SK-N-SH (cell line): ENCODE data around the gene BSN. TPM values are rescaled to one million over a fixed set of nuclear protein-coding genes. Genes with fewer than 3 reads are reported as not detected.

Experiments
- CTCF ChIA-PET: fragments of 300-600, 350-600 bp; formaldehyde crosslinking; extraction: SDS; loops from one replicate; lab custom pipeline; 2021; lab: Yijun Ruan, JAX
- POLR2A ChIA-PET: fragments of 350-600 bp; sonication (Branson Sonifier 250); formaldehyde crosslinking; extraction: SDS; loops from one replicate; lab custom pipeline; 2020; ENCODE audit warnings: antibody characterized with exemption, inconsistent platforms; lab: Yijun Ruan, JAX
- DNase-seq: peaks from one replicate; pipeline ENCODE4 v3.0.0; 2012
- H2AFZ ChIP-seq: fragments of 200-600 bp; sonication (generic); 2 replicates; pipeline ENCODE4 v1.8.1; 2016; ENCODE audit warnings: antibody characterized with exemption, mild to moderate bottlenecking, low read depth
- H3F3A ChIP-seq: fragments of 200-600 bp; sonication (generic); replicated peaks from 2 replicates; pipeline ENCODE3; 2016; ENCODE audit warnings: antibody characterized with exemption, mild to moderate bottlenecking; ENCODE audit not compliant: insufficient read depth
- H3K27ac ChIP-seq, 2 experiments: fragments of 200-500 bp in 1 of 2; fragments of 200-600 bp in 1 of 2; sonication (Bioruptor generic) in 1 of 2; sonication (generic), shearing (Covaris generic) in 1 of 2; 2 replicates each; pipeline versions ENCODE4 v1.5.1 to v1.6.1; 2014 to 2016; ENCODE audit warnings: low read depth in 2 of 2, inconsistent platforms in 1 of 2, low read length in 1 of 2, mild to moderate bottlenecking in 1 of 2, mixed read lengths in 1 of 2
- H3K27me3 ChIP-seq: fragments of 200-600 bp; sonication (generic), shearing (Covaris generic); 2 replicates; pipeline ENCODE4 v1.6.1; 2016; ENCODE audit warnings: mixed run types; ENCODE audit not compliant: insufficient read depth
- H3K36me3 ChIP-seq, 2 experiments: fragments of 200-500 bp in 1 of 2; fragments of 200-600 bp in 1 of 2; sonication (Bioruptor generic) in 1 of 2; sonication (generic) in 1 of 2; replicated peaks in 1 of 2; 2 replicates each; pipeline versions ENCODE3 to v1.5.1; 2014 to 2016; ENCODE audit warnings: low read length in 1 of 2, mild to moderate bottlenecking in 1 of 2; ENCODE audit not compliant: insufficient read depth in 2 of 2, control insufficient read depth in 1 of 2
- H3K4me1 ChIP-seq, 2 experiments: fragments of 200-500 bp in 1 of 2; fragments of 200-600 bp in 1 of 2; sonication (Bioruptor generic) in 1 of 2; sonication (generic), shearing (Covaris generic) in 1 of 2; 2 replicates each; pipeline versions ENCODE4 v1.5.1 to v1.6.1; 2014 to 2016; ENCODE audit warnings: low read depth in 1 of 2, low read length in 1 of 2, mixed run types in 1 of 2; ENCODE audit not compliant: insufficient read depth in 2 of 2, control insufficient read depth in 1 of 2
- H3K4me2 ChIP-seq: fragments of 200-600 bp; sonication (generic), shearing (Covaris generic); 2 replicates; pipeline ENCODE4 v1.6.1; 2017; ENCODE audit warnings: mixed run types
- H3K4me3 ChIP-seq, 2 experiments: fragments of 200-500 bp in 1 of 2; fragments of 200-600 bp in 1 of 2; sonication (Bioruptor generic) in 1 of 2; sonication (generic), shearing (Covaris generic) in 1 of 2; 2 replicates each; pipeline versions ENCODE4 v1.5.1 to v1.8.1; 2014 to 2016; ENCODE audit warnings: low read depth in 2 of 2, inconsistent platforms in 1 of 2, low read length in 1 of 2, mild to moderate bottlenecking in 1 of 2, mixed read lengths in 1 of 2, moderate library complexity in 1 of 2
- H3K79me2 ChIP-seq: fragments of 200-600 bp; sonication (generic); 2 replicates; pipeline ENCODE4 v1.8.1; 2017; ENCODE audit warnings: mild to moderate bottlenecking; ENCODE audit not compliant: insufficient read depth
- H3K9ac ChIP-seq: fragments of 200-600 bp; sonication (generic); 2 replicates; pipeline ENCODE4 v1.6.1; 2017; ENCODE audit warnings: mixed run types
- H3K9me2 ChIP-seq: fragments of 200-600 bp; sonication (generic); 2 replicates; pipeline ENCODE4 v1.6.1; 2017; ENCODE audit warnings: mixed run types
- H3K9me3 ChIP-seq: fragments of 200-600 bp; sonication (generic); 2 replicates; pipeline ENCODE4 v1.6.1; 2017; ENCODE audit warnings: mixed run types, mild to moderate bottlenecking, moderate library complexity
- H4K20me1 ChIP-seq: fragments of 200-600 bp; sonication (generic); 2 replicates; pipeline ENCODE4 v1.6.1; 2017; ENCODE audit warnings: mild to moderate bottlenecking, mixed run types; ENCODE audit not compliant: insufficient read depth
- EP300 ChIP-seq, 2 experiments: IDR thresholded peaks; 2 replicates each; pipeline versions ENCODE4 v1.4.0 to v1.6.1; 2012; ENCODE audit warnings: borderline replicate concordance in 1 of 2, low read depth in 1 of 2, low read length in 1 of 2
- EZH2phosphoT487 ChIP-seq: fragments of 200-600 bp; sonication (generic); IDR thresholded peaks from 2 replicates; pipeline ENCODE4 v1.6.1; 2017; ENCODE audit warnings: low read depth, mixed run types, mild to moderate bottlenecking, antibody characterized with exemption, moderate library complexity, borderline replicate concordance
- FOSL2 ChIP-seq: IDR thresholded peaks from 2 replicates; pipeline ENCODE4 v1.4.0; 2012; ENCODE audit warnings: low read depth, mild to moderate bottlenecking, moderate library complexity, borderline replicate concordance
- FOXJ3 ChIP-seq: sonication (generic); formaldehyde crosslinking; IDR thresholded peaks from 2 replicates; pipeline ENCODE4 v1.5.1; 2020; ENCODE audit warnings: mild to moderate bottlenecking, missing genetic modification reagents
- GABPA ChIP-seq: IDR thresholded peaks from 2 replicates; pipeline ENCODE4 v1.4.0; 2012; ENCODE audit warnings: low read depth, mild to moderate bottlenecking
- JUND ChIP-seq: IDR thresholded peaks from 2 replicates; pipeline ENCODE4 v1.4.0; 2012
- MAX ChIP-seq: IDR thresholded peaks from 2 replicates; pipeline ENCODE4 v1.4.0; 2012; ENCODE audit warnings: low read depth
- NRF1 ChIP-seq: IDR thresholded peaks from 2 replicates; pipeline ENCODE4 v1.6.1; 2012; ENCODE audit warnings: low read depth, mild to moderate bottlenecking, low read length
- PBX3 ChIP-seq: IDR thresholded peaks from 2 replicates; pipeline ENCODE4; 2012
- POLR2AphosphoS5 ChIP-seq: IDR thresholded peaks from 2 replicates; pipeline ENCODE4 v1.6.1; 2012; ENCODE audit warnings: low read depth, low read length
- RCOR1 ChIP-seq: fragments of 150-350 bp; IDR thresholded peaks from 2 replicates; pipeline ENCODE4 v1.6.1; 2017; ENCODE audit warnings: antibody characterized with exemption, low read length
- RXRA ChIP-seq: IDR thresholded peaks from 2 replicates; pipeline ENCODE4 v1.4.0; 2012; ENCODE audit warnings: low read depth, mild to moderate bottlenecking, borderline replicate concordance
- SIN3A ChIP-seq: IDR thresholded peaks from 2 replicates; pipeline ENCODE4 v1.6.1; 2012; ENCODE audit warnings: low read depth, mild to moderate bottlenecking, low read length, moderate library complexity, borderline replicate concordance
- SMC3 ChIP-seq: IDR thresholded peaks from 2 replicates; pipeline ENCODE4 v1.6.1; 2012; ENCODE audit warnings: low read depth, low read length, improper control_type of control experiment
- TCF12 ChIP-seq: IDR thresholded peaks from 2 replicates; pipeline ENCODE4 v1.4.0; 2012
- ZBTB33 ChIP-seq: IDR thresholded peaks from 2 replicates; pipeline ENCODE4 v1.4.0; 2012; ENCODE audit warnings: low read depth, borderline replicate concordance
- WGBS: methylation state at CpG from one replicate; pipeline ENCODE4 v1.1.6; 2017; ENCODE audit warnings: low lambda C conversion rate; 5-methylcytosine and 5-hydroxymethylcytosine counted together
- polyA plus RNA-seq, 3 experiments: library from polyadenylated mRNA; depleted of rRNA; stranded (reverse); fragments of >200 nt; gene quantifications; 2 replicates each; pipeline ENCODE4 v1.2.3, GENCODE V29; 2012
- TF ChIP-seq, protein P1 (sequence below): fragments of 150-350 bp; IDR thresholded peaks from 2 replicates; pipeline ENCODE4 v1.6.1; 2016; ENCODE audit warnings: mild to moderate bottlenecking, low read depth, low read length
- TF ChIP-seq, protein P2 (sequence below): IDR thresholded peaks from 2 replicates; pipeline ENCODE4 v1.4.0; 2012; ENCODE audit warnings: low read depth, borderline replicate concordance

The BSN gene
- polyA plus RNA-seq, 1 of the 3 experiments (the other 2 are of a cell fraction): 0.07 TPM

- WGBS: 53% methylated on average over 6 of the region's 6 CpGs
Measured at GRCh38 chr3:49616491-49616941, 62.2 kb downstream of the BSN start.

DNA sequence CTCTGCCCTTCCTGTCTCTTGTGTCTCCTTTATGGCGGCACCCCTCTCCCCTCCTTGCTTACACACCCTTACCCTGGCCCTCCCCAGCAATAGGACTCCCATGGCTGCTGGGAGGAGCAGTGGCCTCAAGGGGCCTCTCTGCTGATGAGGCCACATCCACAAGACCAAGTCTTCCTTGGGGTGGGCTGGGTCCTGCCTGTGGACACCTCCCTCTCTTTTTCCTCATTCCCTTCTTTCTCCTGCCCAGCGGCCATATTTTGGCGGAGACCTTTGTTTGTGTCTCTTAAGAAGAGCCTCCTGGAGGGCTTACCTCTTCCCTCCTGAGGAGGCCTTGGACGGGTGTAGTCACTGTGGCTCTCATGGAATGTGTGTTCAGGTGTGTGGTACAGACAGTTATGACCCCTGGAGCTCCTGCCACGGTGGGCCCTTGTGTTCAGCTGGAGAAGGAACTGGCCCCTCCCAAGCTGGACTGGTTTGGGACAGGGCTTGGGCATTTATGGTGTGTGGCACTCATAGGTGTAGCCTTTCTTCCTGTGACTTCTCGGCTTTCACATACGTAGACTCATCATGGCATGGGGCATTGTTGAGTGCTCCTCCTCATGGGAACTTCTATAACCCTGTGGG is 63.2 kb downstream of the BSN start:
- no peaks in the 10 kb centered on the region for H4K20me1 ChIP-seq
- H3K4me3 ChIP-seq: no peak overlapping the region
- H3K27ac ChIP-seq: no peak overlapping the region
- no peak for TF ChIP-seq PBX3
- no peak for TF ChIP-seq RCOR1
- no peak for TF ChIP-seq FOSL2
- TF ChIP-seq RXRA: no peak
- no peak for TF ChIP-seq FOXJ3 (CRISPR knock-in tag)
- TF ChIP-seq, protein P1, sequence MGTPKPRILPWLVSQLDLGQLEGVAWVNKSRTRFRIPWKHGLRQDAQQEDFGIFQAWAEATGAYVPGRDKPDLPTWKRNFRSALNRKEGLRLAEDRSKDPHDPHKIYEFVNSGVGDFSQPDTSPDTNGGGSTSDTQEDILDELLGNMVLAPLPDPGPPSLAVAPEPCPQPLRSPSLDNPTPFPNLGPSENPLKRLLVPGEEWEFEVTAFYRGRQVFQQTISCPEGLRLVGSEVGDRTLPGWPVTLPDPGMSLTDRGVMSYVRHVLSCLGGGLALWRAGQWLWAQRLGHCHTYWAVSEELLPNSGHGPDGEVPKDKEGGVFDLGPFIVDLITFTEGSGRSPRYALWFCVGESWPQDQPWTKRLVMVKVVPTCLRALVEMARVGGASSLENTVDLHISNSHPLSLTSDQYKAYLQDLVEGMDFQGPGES: no peak
- TF ChIP-seq EZH2phosphoT487: no peak
- no peak for TF ChIP-seq EP300 (IDR thresholded peaks at IDR 0.05; ENCODE audit: borderline replicate concordance in 1 of 2, low read depth in 1 of 2, low read length in 1 of 2)
- TF ChIP-seq POLR2AphosphoS5: no peak
- TF ChIP-seq MAX: no peak
- no peak for TF ChIP-seq TCF12
- no peak for TF ChIP-seq SMC3
- TF ChIP-seq, protein P2, sequence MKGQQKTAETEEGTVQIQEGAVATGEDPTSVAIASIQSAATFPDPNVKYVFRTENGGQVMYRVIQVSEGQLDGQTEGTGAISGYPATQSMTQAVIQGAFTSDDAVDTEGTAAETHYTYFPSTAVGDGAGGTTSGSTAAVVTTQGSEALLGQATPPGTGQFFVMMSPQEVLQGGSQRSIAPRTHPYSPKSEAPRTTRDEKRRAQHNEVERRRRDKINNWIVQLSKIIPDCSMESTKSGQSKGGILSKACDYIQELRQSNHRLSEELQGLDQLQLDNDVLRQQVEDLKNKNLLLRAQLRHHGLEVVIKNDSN: no peak
- TF ChIP-seq ZBTB33: no peak
- TF ChIP-seq JUND: no peak
- TF ChIP-seq GABPA: no peak
- no peak for TF ChIP-seq SIN3A
- TF ChIP-seq, all 33 proteins: peak for 0
- Histone ChIP-seq H2AFZ (no peak overlapping the region), H3K9me3 (no peaks in the 10 kb centered on the region), H3K79me2 (no peaks in the 10 kb centered on the region), H3K9ac (no peak overlapping the region), H3F3A (no peaks in the 10 kb centered on the region), H3K4me1 (peaks cover 3 to 8% of the 10 kb centered on the region in 2 experiments; a peak in 1 of 4 replicates), H3K9me2 (no peaks in the 10 kb centered on the region), H3K4me2 (no peak overlapping the region), H3K36me3 (no peaks in the 10 kb centered on the region), H3K27me3 (peaks cover 19% of the 10 kb centered on the region; the same call in 1 of the 2 replicates)
- DNase-seq: no peak
- 74% methylated on average over 7 of the region's 7 CpGs for WGBS
- ChIA-PET CTCF (interaction anchor here (1.3 kb wide), 1 partner anchor 54 kb away, joined by 3 read pairs; no protein-coding TSS in a partner anchor), POLR2A (no interaction called here)

More at GRCh38 chr3:49616491-49616941, 62.2 kb downstream of the BSN start:
- POLR2A ChIA-PET: interaction anchor here (1.0 kb wide), 1 partner anchor 17 kb away, joined by 3 read pairs; no protein-coding TSS in a partner anchor
- CTCF ChIA-PET: interaction anchor here (0.8 to 1.3 kb wide), 3 partner anchors 10 to 77 kb away, joined by 3 to 4 read pairs (median 4); no protein-coding TSS in a partner anchor
- H3K27ac ChIP-seq: peak overlapping the region; percentile 24 to 56; a peak in 3 of 4 replicates
- H4K20me1 ChIP-seq: no peaks in the 10 kb centered on the region
- no peak overlapping the region for H3K4me3 ChIP-seq
- H3K79me2 ChIP-seq: no peaks in the 10 kb centered on the region
- no peaks in the 10 kb centered on the region for H3K9me2 ChIP-seq
- TF ChIP-seq MAX (0 out of 2 replicates have a peak, but pooled peaks have one; percentile 29), TCF12 (0 out of 2 replicates have a peak, but pooled peaks have one; percentile 19), POLR2AphosphoS5 (no peak), NRF1 (no peak)
- TF ChIP-seq, all 33 proteins: peak for 2
- H3K9ac ChIP-seq: no peak overlapping the region
- H3K4me1 ChIP-seq: peaks cover 3 to 8% of the 10 kb centered on the region in 2 experiments; a peak in 1 of 4 replicates
- H3K9me3 ChIP-seq: no peaks in the 10 kb centered on the region
- peaks cover 9% of the 10 kb centered on the region; the same call in 1 of the 2 replicates for H3K27me3 ChIP-seq
- no peaks in the 10 kb centered on the region for H3K36me3 ChIP-seq
- H3K4me2 ChIP-seq: 0 out of 2 replicates have a peak overlapping the region, but pooled peaks have one; percentile 37
- H2AFZ ChIP-seq: peak overlapping the region; percentile 79
- no peak for DNase-seq
- H3F3A ChIP-seq: no peaks in the 10 kb centered on the region
